ENCODE measurements around the gene ADH4.

The ADH4 gene

GRCh38 chr4:99161373-99162099 is 17.4 kb upstream of the ADH4 start:
- Histone ChIP-seq H3K4me2 (ENCODE audit: low read depth, low read length, poor library complexity, severe bottlenecking) (no peak overlapping the region), H3K79me2 (ENCODE audit: insufficient read depth, low read length) (no peaks in the 10 kb centered on the region), H2AFZ (ENCODE audit: low read depth, low read length, severe bottlenecking) (no peak overlapping the region), H3K9me2 (replicated peaks; ENCODE audit: insufficient read depth, low read length) (no peaks in the 10 kb centered on the region), H3K4me3 (ENCODE audit: insufficient read depth, low read length, poor library complexity, severe bottlenecking) (no peak overlapping the region), H3K27ac (ENCODE audit: low read depth, low read length) (no peak overlapping the region), H3K9ac (ENCODE audit: low read length) (no peak overlapping the region), H3K27me3 (ENCODE audit: low read length) (no peaks in the 10 kb centered on the region), H3K9me3 (ENCODE audit: insufficient read depth, low read length) (no peaks in the 10 kb centered on the region), H4K20me1 (ENCODE audit: low read depth, low read length) (no peaks in the 10 kb centered on the region), H3F3A (ENCODE audit: insufficient read depth) (no peaks in the 10 kb centered on the region), H3K36me3 (ENCODE audit: low read length) (no peaks in the 10 kb centered on the region)
- TF ChIP-seq CTCF (IDR thresholded peaks at IDR 0.05; ENCODE audit: insufficient read depth, low read length, poor library complexity, severe bottlenecking) (no peak), EZH2phosphoT487 (conservative IDR thresholded peaks at IDR 0.05; ENCODE audit: low read length) (no peak)

GRCh38 chr4:99159699-99160098 is 15.6 kb upstream of the ADH4 start:
- H3K4me3 ChIP-seq (ENCODE audit: insufficient read depth, low read length, poor library complexity, severe bottlenecking), result no peak overlapping the region
- no peaks in the 10 kb centered on the region for H3F3A ChIP-seq (ENCODE audit: insufficient read depth)
- H3K27ac ChIP-seq (ENCODE audit: low read depth, low read length), result no peak overlapping the region
- no peaks in the 10 kb centered on the region for H3K27me3 ChIP-seq (ENCODE audit: low read length)
- H3K36me3 ChIP-seq (ENCODE audit: low read length), result no peaks in the 10 kb centered on the region
- no peak overlapping the region for H2AFZ ChIP-seq (ENCODE audit: low read depth, low read length, severe bottlenecking)
- H3K9ac ChIP-seq (ENCODE audit: low read length), result no peak overlapping the region
- no peaks in the 10 kb centered on the region for H3K9me3 ChIP-seq (ENCODE audit: insufficient read depth, low read length)
- TF ChIP-seq CTCF (IDR thresholded peaks at IDR 0.05; ENCODE audit: insufficient read depth, low read length, poor library complexity, severe bottlenecking), result no peak
- TF ChIP-seq EZH2phosphoT487 (conservative IDR thresholded peaks at IDR 0.05; ENCODE audit: low read length), result no peak
- H4K20me1 ChIP-seq (ENCODE audit: low read depth, low read length), result no peaks in the 10 kb centered on the region
- no peaks in the 10 kb centered on the region for H3K79me2 ChIP-seq (ENCODE audit: insufficient read depth, low read length)
- no peaks in the 10 kb centered on the region for H3K9me2 ChIP-seq (replicated peaks; ENCODE audit: insufficient read depth, low read length)
- H3K4me2 ChIP-seq (ENCODE audit: low read depth, low read length, poor library complexity, severe bottlenecking), result no peak overlapping the region

GRCh38 chr4:99157478-99157935 is 13.4 kb upstream of the ADH4 start:
- H3K4me2 ChIP-seq (ENCODE audit: low read depth, low read length, poor library complexity, severe bottlenecking), result no peak overlapping the region

More at GRCh38 chr4:99157478-99157935, 13.4 kb upstream of the ADH4 start:
- Histone ChIP-seq H4K20me1 (ENCODE audit: low read depth, low read length) (no peaks in the 10 kb centered on the region), H3K79me2 (ENCODE audit: insufficient read depth, low read length) (no peaks in the 10 kb centered on the region), H3K27ac (ENCODE audit: low read depth, low read length) (no peak overlapping the region), H3K27me3 (ENCODE audit: low read length) (no peaks in the 10 kb centered on the region), H3F3A (ENCODE audit: insufficient read depth) (no peaks in the 10 kb centered on the region), H3K9ac (ENCODE audit: low read length) (no peak overlapping the region), H3K9me2 (replicated peaks; ENCODE audit: insufficient read depth, low read length) (no peaks in the 10 kb centered on the region), H3K9me3 (ENCODE audit: insufficient read depth, low read length) (no peaks in the 10 kb centered on the region), H3K4me3 (ENCODE audit: insufficient read depth, low read length, poor library complexity, severe bottlenecking) (no peak overlapping the region), H3K36me3 (ENCODE audit: low read length) (no peaks in the 10 kb centered on the region), H2AFZ (ENCODE audit: low read depth, low read length, severe bottlenecking) (no peak overlapping the region)
- no peak for TF ChIP-seq CTCF (IDR thresholded peaks at IDR 0.05; ENCODE audit: insufficient read depth, low read length, poor library complexity, severe bottlenecking)
- no peak for TF ChIP-seq EZH2phosphoT487 (conservative IDR thresholded peaks at IDR 0.05; ENCODE audit: low read length)
